ENCODE results near the gene HSPA6. TPM values are rescaled to one million over a fixed set of nuclear protein-coding genes. Genes with fewer than 3 reads are reported as not detected.
"Not testable (repeated sequence)": the region's sequence is repeated elsewhere in the genome, so short reads cannot be mapped to it uniquely, and the experiment has no call there.

The HSPA6 gene
- total RNA-seq, 4 donors from 2014 or later = 8.2 to 134 (median 18.8) TPM

DNA sequence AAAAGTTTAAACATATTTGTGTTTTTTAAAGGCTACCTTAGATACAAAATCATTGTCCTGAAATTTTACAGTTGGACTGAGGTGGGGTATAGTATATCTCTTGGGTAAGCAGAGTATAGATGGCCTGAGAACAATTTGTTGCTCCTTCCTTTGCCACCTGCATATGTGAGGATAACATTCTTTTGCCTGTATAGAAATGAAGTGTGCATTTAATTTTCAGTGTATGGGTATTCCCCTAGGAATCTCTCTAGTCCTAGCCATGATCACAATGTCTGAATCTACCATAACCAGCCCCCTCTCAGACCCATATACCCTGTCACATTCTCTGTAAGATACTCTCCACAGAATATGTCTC, 21.0 kb upstream of the HSPA6 start:
- DNase-seq (ENCODE audit: low spot score) (no peak), ATAC-seq (ENCODE audit: low FRiP score) (no peak)
- TF ChIP-seq, protein P1, sequence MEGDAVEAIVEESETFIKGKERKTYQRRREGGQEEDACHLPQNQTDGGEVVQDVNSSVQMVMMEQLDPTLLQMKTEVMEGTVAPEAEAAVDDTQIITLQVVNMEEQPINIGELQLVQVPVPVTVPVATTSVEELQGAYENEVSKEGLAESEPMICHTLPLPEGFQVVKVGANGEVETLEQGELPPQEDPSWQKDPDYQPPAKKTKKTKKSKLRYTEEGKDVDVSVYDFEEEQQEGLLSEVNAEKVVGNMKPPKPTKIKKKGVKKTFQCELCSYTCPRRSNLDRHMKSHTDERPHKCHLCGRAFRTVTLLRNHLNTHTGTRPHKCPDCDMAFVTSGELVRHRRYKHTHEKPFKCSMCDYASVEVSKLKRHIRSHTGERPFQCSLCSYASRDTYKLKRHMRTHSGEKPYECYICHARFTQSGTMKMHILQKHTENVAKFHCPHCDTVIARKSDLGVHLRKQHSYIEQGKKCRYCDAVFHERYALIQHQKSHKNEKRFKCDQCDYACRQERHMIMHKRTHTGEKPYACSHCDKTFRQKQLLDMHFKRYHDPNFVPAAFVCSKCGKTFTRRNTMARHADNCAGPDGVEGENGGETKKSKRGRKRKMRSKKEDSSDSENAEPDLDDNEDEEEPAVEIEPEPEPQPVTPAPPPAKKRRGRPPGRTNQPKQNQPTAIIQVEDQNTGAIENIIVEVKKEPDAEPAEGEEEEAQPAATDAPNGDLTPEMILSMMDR (IDR thresholded peaks at IDR 0.05) = no peak

DNA sequence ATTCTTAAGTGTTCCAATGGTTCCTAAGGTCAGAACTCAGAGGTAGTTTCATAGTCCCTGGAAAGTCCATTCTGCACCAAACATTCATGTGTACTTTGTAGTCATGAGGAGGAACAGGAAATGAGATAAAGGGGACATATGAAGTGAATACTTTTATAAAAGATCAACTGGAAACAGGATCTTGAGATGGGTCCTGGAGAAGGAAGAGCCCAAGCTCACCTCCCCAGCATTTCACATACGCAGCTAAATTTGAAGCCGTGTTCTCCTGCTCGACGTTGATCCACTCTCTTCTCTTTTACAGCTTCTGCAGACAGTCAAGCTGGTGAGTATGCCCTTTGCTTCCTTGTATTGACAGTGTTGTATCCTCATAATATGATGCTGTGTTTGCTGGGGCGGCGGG, 18.7 kb upstream of the HSPA6 start:
- DNase-seq (ENCODE audit: low spot score) (no peak), ATAC-seq (ENCODE audit: low FRiP score) (no peak)
- TF ChIP-seq, protein P1 (IDR thresholded peaks at IDR 0.05) = no peak

DNA sequence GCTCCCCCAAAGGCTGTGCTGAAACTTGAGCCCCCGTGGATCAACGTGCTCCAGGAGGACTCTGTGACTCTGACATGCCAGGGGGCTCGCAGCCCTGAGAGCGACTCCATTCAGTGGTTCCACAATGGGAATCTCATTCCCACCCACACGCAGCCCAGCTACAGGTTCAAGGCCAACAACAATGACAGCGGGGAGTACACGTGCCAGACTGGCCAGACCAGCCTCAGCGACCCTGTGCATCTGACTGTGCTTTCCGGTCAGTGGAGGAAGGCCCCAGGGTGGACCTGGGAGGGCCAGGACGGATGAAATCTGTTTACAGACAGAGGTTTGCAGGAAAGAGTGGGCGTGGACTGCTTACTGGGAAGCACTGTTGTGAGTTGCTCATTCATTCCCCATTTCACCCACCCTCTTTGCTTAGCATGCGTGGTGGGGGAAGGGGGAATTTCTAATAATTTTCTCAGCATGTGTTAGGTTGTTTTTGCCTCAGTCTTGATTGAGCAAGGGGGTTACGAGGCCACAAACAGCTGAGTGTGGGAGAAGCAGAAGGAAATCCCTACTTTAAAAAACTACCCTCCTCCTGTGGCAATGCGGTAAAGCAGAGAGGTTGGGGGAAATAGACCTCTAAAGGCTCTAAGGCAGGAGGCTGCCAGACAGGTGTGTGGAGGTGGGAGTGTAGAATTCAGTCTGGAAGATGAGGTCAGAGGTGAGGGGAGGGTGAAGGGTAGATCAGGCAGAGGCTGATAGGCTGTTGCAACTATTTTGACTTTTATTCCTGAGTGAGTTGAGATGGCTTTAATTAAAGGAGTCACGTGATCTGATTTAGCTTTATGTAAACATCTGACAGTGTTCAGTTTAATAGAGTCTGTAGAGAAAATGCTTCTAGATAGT, 17.8 kb upstream of the HSPA6 start:
- TF ChIP-seq, protein P1 (IDR thresholded peaks at IDR 0.05) = no peak
- no peak for DNase-seq (ENCODE audit: low spot score)
- peak; percentile 48 for ATAC-seq (ENCODE audit: low FRiP score)

DNA sequence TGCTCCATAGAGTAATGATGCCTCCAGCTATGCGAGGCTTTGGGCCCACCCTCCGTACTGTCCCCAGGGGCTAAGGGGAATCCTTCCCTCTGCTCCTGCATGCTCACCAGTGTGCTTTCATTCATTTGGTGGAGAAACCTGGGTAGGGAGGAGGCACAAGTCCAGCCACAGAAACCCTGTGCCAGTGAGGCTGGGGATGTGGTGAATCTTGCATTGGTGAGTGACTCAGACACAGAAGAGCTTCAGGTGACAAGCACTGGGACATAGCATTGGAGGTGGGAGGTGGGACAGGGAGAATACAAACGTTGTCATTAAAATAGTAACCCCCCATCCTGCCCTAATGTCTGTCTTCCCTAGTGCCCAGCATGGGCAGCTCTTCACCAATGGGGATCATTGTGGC, 13.9 kb upstream of the HSPA6 start:
- TF ChIP-seq, protein P1 (IDR thresholded peaks at IDR 0.05) = no peak
- ATAC-seq (ENCODE audit: low FRiP score) (no peak), DNase-seq (ENCODE audit: low spot score) (no peak)

DNA sequence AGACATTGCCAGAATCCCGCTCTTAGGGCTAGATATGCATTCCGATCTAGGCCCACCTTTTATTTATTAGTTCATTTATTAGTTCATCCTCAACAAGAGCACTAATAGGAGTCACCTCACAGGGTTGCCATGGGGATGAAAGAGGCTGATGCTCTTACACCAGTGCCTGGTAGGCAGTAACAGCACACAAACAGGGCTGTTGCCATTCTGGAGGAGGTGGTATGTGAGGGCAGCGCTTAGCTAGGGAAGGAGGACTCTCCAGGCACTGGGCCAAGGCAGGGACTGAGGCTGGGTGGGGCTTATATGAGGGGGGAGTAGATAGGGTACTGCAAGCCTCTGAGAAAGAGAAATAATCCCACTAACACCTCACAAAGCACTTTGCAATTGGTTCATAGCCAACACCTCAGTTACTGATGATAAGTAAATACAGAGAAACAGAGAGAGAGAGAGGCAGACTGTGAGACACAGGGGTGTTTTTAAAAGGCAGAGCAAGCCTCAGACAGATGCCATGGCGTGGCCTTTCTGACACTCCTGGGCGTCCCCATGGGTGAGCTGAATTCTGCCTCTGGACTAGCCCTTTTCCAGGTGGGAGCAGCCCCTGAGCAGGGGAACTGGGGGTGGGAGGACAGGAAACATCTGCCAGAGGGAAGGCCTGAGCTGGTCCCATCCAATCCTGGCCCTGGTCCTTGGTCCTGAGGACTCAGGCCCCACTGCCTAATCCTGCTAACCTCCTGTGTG, 13.2 kb upstream of the HSPA6 start:
- DNase-seq (ENCODE audit: low spot score) (no peak), ATAC-seq (ENCODE audit: low FRiP score) (peak; percentile 58)
- TF ChIP-seq, protein P1 (IDR thresholded peaks at IDR 0.05) = no peak

DNA sequence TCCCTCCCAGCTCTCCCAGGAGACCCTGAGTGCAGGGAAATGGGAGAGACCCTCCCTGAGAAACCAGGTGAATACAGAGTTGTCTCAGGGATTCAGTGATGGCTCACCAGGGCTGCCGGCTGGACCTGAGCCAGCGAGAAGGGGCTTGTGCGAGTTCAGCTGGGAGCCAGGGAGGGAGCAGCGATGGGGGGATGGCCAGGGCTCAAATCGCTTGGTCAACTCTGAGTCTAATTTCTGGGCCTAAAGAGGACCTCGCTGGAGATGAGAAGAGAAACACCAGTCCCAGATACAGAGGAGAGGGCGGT, 12.6 kb upstream of the HSPA6 start:
- TF ChIP-seq, protein P1 (IDR thresholded peaks at IDR 0.05) = no peak
- DNase-seq (ENCODE audit: low spot score) (no peak), ATAC-seq (ENCODE audit: low FRiP score) (no peak)

DNA sequence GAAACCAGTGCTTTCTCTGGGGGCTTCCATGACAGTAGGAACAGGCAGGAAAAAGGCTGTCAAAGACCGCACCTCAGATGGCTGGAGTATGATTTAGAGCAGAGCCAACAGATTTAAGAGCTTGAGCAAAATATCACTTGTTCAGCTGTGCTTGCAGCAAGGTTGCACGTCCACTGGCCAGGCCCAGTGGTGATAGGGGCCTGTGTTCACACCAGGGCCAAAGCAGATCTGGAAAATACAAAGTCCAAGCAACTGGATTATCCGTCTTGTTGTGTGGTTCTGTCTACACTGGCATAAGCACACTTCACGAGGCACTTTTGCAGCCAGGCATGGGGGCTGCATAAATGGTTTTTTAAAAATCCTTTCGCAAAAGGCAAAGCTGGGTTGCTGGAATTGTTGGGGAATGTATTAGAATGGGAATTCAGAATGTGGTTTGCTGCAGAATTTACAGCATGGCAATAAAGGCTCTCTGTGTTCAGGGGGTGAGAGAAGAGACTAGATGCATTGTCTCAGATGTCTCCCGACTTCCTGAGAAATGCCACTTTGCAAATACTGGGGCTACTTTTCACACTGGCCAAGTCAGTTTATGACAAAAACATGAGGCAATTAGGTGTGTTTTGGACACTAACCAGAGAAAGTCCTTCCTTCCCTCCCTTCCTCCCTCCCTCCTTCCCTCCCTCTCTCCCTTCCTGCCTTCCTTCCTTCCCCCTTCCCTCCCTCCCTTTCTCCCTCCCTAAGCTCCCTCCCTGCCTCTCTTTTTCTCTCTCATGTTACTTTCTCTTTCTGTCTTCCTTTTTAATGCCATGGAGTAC, 11.5 kb upstream of the HSPA6 start:
- DNase-seq (ENCODE audit: low spot score); ATAC-seq (ENCODE audit: low FRiP score): not testable (repeated sequence)

DNA sequence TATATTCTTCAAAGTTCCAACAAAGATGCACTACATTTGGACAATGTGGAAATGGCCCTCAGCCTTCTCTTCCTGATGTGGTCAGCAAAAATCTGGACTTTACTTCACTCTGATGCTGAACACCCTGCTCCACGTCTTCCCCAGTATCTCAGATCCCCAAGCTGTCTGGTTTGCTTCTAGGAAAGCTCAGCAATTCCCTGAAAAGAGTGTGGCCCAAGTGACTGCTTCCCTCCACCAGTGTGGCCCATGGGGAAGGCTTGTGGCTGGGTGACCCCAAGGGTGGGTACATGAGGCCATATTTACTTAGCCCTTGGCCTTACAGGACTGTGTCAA, 10.9 kb upstream of the HSPA6 start:
- peak; percentile 17 for ATAC-seq (ENCODE audit: low FRiP score)
- not testable (repeated sequence) for DNase-seq (ENCODE audit: low spot score)

DNA sequence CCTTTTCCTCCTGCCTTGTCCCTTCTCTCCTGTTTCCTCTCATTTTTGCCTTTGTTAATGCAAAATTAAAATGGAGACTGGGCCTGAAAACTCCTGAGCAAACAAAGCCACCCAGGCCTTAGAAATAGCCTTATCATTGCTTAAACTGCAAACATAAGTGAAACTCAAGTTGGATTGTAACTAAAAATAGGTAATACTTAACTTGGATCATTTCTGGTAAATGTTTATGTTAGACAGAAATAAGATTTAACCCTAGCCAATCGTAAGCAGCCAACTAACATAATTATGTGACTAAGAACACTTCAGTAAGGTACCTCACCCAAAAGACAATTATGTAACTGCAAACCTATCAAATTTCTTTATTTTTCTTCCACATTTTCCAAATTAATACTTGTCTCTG, 10.4 kb upstream of the HSPA6 start:
- DNase-seq (ENCODE audit: low spot score); ATAC-seq (ENCODE audit: low FRiP score): not testable (repeated sequence)

DNA sequence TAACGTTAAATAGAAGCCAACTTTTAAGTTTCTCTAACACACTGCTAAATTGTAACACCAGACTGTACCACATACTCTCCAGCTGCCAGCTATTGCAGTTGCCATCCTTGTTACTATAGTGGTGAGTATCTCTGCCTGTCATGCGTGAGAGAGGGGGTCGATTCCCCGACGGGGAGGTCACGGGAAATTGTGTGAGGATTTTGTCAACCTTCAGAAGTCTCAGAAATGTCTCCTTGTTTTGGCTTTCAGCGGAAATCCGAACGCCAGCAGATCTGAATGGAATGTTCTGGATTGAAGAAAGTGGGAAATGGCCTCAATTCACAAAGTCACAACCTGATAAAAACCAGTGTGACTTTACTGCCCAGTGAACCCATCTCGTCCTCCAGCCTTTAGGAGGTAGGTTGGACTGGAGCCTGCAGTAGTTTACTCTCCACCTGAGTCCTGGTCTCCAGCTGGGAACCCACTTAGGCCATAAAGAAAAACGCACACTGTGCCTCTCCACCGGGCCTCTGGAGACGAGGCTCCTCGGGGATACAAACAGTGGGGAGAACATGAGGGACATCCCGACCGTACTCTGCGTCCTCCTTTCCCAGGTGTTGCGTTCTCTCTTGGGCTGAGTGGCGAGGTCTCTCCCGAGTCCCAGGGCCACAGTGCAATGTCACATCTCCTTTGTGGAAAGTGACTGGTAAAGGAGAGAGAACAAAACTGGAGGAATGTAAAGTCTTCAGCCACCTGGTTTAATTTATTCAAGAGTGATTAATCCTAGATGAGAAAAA, 1.1 kb upstream of the HSPA6 start:
- ATAC-seq (ENCODE audit: low FRiP score); DNase-seq (ENCODE audit: low spot score): not testable (repeated sequence)

Data from omental fat pad (tissue), 4 donors.